GM19467 (cell line): ENCODE results near the gene SIX3.

Source experiments
- ATAC-seq: cut with Tn5 transposase; IDR thresholded peaks from one replicate; pipeline ENCODE4 v1.9.1; 2021; ENCODE audit warnings: mild to moderate bottlenecking, moderate library complexity; ENCODE audit not compliant: unreplicated experiment

SIX3 gene

DNA sequence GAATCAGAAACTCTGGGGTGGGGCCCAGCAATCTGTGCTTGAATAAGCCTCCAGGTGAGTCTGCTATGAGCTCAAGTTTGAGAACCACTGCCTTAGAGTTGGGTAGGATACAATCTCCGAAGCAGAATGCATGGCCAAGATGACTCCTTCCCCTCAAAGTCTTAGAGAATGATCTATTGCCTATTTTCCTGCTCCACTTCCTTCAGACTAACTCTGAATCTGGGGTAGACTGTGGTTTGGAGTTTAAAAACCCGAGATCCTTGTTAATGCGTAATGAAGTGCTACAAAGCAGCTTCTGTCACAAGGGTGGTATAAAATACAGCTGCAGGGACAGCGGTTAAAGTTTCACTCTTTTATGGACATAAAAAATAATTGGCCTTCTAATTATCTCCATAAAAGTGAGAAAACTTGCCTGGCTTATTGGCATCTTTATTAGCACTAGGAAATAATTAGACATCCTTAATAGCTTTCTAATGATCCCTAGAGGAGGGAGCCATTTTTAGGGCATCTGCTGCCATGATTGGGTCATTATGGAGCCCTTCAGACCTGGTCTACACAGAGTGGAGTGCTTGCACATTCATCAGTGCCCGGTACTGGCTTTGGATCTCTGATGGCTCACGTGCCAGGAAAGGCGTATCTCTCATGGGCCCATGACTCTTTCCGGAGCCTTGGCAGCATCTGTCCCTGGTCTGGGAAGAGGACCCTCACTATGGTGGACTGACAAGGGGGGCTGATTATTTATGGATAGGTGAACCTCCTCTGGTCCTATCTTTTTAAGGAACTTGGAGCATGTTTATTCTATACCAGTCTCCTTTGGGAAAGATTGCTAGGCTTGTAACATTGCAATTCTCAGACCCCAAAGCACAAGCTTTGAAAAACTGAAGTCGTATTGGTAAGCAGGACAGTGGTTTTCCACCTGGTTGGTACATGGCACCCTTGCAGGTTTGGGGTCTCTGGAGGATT lies 39.5 kb downstream of the SIX3 start:
- no peak for ATAC-seq

DNA sequence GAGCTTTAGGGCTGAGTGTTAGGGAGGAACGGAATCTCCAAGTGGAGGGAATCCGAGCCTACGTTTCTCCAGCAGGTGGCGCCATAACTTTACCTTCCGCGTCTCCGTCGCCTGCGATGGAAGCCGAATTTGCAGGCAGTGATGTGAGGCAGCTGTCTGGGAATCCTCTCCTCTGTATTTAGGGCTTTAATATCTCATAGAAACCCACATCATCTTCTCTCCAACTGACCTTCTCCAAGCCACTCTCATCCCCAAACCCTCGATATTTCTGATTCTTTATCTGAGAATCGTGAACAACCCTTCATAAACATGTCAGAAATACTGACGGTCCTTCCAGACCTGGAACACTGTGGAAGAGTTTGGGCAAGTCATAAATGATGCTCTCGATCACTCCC lies 40.2 kb downstream of the SIX3 start:
- ATAC-seq, result no peak

DNA sequence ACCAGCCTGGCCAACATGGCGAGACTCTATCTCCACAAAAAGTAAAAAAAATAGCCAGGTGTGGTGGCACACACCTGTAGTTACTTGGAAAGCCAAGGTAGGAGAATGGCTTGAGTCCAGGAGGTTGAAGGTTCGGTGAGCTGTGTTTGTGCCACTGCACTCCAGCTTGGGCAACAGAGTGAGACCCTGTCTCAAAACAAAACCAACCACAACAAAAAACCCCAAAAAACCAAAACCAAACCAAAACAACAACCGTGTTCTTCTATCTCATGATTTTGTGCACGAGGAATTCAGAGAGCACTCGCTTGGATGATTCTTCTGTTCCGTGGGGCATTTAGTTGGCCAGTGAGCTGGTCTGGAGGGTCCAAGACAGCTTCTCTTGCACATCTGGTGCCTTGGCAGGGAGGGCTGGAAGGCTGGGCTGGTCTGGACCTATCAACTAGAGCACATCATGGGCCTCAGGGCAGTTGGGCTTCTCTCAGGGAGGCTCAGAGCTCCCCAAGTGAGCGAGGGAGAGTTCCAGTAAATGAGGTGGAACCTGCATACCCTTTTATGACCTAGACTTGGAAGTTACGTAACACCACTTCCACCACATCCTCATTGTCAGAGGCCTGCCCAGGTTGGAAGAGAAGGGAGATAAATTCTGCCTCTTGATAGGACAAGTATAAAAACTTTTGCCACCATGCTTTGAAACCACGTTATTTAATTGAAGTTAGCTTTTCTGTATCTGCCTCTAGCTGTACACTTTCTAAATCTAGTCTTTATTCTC lies 42.5 kb downstream of the SIX3 start:
- no peak for ATAC-seq

- ATAC-seq, result no peak
Observed at GRCh38 chr2:44989176-44989575, 47.7 kb downstream of the SIX3 start.

GRCh38 chr2:44994377-44994776 lies 52.9 kb downstream of the SIX3 start:
- no peak for ATAC-seq
